GM18907 (cell line): ENCODE data around the gene SERPING1.

Experiments
- ATAC-seq: cut with Tn5 transposase; IDR thresholded peaks from one replicate; pipeline ENCODE4 v1.9.1; 2021; ENCODE audit warnings: mild to moderate bottlenecking, moderate library complexity; ENCODE audit not compliant: unreplicated experiment

Gene SERPING1

DNA sequence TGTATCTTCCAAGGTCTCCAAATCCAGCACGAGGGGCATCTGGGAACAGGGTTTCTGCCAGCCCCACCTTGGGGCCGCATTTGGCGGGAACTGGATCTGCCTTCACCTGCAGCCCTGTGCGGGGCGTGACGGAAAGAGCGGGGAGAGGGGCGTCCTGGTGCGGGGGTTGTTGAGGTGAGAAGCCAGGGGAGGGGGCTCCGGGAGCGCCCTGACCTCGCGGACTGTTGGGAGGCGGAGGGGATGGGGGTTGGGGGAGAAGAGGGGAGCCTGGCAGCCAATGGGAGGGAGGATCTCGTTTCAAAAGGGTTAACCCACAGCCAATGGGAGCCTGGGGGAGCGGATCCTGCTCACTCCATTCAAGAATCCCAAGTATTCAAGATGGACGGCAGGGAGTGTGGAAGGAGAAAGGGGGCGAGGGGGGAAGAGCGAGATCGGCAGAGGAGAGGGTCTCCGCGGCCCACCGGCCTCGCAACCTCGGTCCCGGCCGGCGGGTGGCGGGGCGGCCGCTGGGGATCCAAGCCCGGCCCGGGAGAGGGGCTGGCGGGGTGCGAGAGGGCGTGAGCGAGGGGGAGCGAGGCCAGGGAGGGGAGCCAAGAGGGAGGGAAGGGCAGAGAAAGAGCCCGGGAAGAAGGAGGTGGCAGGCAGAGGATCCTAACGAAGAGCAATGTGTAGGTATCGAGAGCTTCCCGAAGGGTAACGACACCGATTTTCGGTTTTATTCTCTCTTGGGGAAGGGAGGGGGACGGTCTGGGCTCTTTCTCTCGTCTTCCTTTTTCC is 40.7 kb downstream of the SERPING1 start:
- ATAC-seq, result no peak

DNA sequence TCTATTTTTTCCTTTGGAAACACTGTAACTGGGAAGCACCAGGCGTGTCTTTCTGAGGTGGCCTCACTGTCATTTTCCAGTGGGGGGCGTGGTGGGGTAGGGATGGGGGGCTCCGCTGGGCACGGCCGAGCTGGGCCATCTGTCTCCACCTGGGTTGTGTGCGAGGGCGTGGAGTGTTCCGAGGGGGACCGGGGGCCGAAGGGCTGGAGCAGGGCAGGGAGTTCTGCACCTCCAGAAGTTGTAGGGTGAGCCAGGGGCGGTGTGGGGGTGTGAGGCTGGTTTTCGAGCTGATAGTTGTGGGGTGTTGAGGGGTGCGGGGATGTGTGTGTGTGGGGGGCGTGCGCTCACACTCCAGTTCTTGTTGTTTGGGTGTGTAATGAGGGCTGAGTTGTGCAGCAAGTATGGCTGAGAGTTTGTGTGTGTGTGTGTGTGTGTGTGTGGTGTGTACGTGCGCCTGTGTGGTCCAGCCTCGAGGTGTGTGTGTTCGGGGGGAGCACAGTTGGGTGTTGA is 41.4 kb downstream of the SERPING1 start:
- no peak for ATAC-seq

DNA sequence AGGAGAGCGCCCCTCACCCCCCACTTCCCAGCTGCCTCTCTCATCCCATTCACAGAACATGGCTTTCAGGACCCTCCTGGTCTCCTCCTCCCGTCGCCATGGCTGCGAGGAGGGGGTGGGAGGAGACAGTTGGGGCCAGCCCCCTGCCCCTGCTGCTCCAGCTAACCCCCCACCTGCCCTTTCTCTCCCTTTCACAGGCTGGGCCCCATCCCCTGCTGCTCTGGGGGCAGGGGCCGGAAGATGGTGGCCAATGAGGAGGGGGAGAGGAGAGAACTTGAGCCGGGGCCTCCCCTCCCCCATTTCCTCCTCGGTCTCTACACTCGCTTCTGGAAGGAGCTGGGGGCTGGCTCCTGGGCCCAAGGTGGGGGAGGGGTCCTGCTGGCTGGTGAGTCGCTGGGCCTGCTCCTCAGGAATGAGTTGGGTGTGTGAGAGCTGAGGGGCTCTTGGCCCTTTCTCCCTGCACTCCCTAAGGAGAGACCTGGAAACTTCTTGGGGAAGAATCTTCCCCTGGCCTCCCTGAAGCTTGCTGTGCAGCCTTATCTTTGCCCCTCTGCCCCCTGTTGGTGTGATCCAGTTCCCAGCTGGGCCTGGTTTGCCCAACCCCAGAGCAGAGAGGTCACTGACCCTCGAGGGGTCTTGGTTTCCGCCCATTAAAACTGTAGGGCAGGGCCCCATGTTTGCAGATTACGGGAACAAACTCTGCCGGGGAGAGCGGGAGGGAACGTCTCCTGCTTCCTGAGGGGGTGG is 42.0 kb downstream of the SERPING1 start:
- no peak for ATAC-seq

DNA sequence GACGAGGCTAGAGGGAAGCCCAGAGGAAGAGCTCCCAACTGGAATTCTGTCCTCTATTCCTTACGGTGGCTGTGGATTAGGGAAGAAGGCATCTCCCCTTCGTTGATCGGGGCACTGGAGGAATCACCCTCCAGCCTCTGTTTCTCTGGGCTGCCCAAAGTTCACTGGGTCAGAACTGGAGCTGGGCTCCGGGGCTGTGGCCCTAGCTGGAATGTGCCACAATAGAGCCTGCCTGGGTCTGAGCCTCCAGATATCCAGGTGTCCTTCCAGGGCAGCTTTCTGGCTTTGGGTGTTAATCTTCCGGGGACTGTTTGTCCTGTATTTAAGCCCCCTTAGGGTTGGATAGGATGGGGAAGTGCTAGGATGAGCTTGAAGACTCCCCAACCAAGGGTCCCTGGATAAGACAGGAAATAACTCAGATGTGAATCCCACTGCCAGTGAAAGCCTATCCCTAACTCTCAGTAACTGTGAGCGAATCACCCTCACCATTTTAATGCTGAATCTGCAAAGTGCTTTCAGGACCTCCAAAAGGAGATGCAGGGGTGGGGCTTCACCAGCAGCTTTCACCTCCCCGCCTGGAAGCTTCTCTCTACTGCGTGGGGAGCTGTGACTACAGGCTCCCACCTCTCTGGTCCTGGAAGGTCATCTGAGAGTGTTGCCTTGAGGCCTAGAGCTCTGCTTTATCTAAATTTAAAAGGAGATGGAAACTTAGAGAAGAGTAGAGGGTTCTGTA is 42.7 kb downstream of the SERPING1 start:
- no peak for ATAC-seq

DNA sequence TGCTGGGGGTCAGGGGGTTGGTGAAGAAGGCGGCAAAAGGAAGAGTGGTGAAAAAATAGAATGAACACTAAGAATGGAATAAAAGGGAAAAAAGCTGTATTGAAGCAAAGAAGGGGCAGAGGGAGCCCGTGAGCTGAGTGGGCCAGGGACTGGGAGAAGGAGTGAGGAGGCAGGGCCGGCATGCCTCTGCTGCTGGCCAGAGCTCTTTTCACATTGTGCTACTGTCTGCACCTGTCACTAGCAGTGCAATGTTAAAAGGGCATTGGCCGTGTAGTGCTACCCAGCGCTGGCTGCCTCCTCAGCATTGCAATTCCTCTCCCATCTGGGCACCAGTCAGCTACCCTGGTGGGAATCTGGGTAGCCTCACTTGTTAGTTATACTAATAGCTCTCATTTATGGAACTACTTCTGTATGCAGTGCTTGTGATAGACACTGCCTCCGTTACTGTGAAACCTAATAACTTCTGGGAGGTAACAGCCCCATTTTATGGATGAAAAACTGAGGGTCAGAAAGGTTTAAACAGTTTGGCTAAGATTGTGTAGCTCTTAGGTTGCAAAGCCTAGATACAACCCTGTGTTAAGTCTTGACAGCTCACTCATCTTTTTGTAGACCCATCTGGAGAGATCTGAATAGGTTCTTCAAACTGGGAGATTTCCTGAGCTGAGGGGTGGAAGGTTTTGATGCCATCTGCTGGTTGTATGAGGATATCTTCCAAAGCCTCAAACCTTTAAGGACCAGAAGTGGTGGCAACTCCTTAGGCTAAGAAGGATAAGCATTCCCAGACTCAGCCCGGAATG is 43.7 kb downstream of the SERPING1 start:
- ATAC-seq, result peak; percentile 25

DNA sequence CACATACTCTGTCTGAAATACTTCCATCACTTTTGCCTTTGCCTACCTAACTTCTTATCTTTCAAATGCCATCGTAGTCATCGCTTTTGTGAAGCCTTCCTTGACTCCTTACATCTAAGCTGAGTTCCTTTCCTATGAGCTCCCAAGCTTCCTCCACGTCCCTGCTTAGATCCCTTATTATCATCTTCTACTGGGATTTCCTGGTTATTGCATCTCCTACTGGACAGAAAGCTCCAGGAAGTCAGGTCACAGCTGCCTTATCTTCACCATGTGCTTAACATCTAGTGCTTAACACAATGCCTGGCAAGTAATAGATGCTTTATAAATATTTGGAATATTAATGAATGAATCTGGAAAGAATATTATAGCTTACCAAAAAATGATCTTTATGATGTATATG is 46.3 kb downstream of the SERPING1 start:
- ATAC-seq, result no peak

DNA sequence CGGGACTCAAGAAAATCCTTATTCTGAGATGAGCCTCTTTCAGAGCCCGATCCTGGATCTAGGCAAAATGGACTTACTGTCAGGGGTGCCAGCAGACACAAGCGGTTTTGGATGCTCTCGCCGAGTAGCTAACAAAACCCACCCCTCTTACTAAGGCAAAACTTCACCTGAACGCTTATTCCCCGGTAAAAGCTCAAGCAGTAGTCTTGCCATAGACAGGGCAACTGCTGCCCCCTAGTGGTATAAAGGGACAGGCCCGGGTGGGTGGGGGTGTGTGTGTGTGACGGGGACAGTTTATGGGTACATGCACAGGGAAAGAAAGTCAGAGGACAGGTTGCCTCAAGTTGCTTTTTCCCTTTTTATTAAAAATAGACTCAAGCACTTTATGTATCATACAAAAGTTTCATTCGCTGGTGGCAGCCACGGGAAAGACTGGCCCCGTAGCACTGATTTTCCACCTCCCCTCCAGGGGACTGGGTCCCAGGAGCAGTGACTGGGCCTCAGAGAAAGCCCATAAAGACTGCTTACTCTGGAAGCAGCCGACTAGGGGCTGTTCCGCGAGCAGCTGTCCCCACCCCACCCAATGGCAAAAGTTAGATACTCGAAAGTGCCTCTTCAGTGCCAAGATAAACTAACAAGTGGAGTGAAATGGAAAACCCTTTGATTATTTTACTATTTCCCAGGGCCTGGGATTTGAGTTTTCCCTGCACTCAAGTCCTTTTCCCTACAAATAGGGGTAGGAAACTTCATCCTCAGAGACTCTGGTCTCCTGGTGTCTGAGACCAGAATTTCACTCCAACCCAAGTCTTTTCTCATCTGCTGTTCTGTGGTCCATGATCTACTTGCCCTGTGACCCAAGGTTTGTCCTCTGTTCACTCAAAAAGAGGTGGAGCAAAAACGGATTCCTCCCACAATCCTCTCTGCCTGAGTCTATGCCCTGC is 47.5 kb downstream of the SERPING1 start:
- ATAC-seq, result peak; percentile 56

DNA sequence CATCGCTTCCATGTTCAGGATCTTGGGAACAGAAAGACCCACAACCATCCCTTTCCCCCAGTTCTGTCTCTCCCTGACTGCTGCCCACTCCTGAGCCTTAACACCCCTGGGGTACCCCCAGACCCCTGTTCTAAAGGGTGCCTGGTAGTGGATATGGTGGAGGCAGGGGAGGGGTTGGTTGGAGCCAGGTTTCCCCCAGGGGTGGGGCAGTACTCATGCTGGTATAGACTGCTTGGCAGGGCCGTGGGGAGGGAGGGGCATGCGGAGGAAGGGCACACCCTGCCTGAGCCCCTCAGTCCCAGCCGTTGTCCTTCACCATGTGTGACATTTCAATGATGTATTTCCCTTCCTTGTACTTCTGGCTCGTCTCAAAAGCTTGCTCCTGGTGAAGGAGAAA is 48.2 kb downstream of the SERPING1 start:
- ATAC-seq, result no peak

DNA sequence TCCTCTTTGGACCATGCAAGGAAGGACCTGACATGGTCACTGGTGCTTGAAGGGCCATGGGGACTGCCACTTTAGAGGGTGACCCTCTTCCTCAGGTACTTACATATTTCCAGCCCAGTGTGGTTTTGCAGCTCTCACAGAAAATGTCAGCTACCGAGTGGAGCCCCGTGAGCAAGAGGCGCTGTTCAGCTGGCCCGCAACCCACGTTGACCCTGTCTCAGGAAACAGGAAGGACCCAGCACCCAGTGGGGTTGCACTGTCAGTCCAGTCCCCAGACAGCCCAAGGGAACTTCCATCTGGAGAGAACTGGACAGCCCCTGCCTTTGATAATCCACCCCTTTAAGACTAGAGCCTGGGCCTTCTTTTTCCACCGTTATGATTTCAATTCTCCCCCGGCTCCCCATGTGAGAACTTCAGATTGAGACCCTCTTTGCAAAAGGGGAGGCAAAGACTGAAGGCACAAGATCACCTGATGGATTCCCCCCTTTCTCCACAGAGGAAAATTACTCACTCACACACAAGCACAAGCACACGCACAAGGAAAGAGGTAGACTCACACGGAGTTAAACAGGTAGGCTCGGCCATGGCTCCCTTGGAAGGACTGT is 48.8 kb downstream of the SERPING1 start:
- no peak for ATAC-seq

DNA sequence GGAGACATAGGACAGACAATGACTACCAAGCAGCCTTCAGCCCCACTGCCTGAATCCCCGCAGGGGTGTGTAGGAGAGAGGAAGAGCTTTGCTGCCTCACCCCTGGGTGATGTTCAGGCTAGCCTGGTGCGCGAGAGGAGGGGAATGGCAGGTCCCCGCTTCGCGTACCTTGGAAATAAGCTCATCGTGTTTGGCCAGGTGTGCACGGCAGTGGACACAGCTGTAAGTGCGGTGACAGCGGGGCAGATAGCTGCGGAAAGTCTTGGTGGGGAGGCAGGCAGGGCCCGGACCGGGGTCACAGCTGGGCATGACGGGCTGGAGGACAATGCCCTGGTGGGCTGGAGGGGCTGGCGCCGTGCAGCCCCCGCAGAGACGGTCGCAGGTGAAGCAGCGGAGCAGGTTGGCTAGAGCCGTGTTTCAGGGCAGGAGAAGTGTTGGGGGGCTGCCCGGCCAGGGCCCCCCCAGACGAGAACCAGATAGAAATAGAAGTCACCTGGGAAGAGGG is 49.4 kb downstream of the SERPING1 start:
- ATAC-seq, result no peak

DNA sequence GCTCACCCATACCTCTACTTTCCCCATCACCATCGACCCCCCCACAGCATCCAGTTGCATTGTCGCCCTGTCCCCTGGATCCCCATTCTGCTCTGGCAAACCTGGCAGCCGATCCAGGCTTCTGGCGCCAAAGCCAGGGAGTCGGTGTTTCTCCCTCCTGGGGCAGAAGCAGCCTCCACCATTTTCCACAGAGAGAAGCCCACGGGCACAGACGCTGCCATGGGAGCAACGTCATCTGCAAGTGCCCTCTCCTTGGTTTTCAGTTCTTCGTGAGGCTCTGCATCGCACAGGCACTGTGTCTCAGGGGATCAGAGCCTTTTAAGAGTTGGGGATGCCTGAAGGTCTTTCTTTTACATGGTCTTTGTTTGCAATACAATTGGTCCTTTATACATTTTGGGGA is 49.9 kb downstream of the SERPING1 start:
- no peak for ATAC-seq

DNA sequence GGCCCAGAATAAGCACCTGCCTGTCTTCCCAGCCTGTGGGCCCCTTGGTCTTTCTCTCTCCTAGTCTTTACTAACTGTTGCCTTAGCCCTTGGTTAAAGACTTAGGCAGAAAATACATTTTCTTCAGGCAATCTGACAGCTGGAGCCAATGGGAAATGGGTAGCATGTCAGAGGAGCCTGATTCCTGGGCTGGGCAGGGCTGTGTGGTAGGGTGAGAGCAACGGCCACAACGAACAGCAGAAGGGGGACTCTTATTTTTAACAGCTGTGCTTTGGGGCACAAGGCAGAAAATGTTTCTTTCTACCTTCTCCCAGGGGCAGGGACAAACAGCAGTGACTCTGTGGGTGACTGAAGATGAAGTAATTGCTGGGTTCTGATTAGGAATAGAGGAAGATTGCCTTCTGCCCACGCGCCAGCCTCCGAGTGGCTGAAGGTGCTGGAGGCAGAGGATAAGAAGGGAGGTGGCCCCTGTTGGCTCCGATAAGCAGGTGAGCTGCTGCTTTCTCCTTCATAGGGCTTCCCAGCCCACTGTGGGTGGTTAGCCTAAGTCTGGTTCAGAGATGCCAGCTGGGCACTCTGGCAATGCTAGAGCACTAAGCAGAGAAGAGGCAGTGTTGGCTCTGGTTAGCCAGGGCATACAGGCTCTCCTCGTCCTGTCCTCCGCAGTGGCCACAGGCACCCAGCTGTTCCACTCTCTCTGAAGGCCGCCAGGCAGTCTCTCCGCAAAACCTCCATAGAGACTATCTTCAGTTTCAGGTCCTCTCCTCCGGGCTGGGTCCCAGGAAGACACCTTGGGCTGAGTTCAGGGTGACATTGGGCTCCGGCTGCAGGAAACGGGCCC is 50.7 kb downstream of the SERPING1 start:
- no peak for ATAC-seq

DNA sequence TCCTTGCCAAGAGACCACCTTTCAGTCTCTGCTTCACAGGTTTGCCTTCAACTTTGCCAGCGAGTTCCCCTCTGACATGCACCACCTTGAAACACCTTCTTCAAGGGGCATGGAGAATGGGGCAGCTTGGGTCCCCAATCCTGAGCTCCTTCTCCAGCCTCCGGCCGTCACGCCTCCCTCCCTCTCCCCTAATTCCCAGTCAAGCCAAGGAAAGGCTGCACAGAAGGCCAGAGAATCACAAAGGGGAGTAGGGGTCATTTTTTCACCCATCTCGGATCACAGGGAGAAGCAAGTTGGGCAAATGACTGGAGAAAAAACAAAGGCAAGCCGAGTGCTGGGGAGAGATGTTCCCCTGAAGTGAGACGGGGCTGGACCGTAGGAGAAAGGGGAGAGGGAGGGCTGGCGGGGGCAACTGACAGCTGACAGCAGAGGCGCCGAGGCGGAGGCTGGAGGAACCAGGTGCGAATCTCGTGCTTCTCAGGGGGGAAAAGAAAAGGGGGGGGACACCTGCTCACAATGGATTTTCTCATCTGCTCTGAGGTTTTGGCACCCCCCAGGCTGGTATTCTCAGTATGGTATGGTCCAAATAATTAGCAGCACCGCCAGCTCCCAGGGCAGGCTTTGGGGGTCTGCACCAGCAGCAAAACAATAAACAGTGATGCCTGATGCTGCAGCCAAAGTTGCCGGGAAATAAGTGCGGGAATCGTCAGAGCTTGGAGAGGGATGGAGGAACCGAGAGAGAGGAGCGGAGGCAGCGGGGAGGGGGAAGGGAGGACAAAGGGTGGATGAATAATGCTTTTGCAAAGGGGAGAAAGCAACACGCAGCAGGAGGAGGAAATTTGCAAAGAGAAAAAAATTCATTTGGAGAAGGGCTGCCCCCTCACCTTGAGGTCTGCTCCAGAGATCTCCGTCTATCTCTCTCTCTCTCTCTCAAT is 51.6 kb downstream of the SERPING1 start:
- ATAC-seq, result no peak

DNA sequence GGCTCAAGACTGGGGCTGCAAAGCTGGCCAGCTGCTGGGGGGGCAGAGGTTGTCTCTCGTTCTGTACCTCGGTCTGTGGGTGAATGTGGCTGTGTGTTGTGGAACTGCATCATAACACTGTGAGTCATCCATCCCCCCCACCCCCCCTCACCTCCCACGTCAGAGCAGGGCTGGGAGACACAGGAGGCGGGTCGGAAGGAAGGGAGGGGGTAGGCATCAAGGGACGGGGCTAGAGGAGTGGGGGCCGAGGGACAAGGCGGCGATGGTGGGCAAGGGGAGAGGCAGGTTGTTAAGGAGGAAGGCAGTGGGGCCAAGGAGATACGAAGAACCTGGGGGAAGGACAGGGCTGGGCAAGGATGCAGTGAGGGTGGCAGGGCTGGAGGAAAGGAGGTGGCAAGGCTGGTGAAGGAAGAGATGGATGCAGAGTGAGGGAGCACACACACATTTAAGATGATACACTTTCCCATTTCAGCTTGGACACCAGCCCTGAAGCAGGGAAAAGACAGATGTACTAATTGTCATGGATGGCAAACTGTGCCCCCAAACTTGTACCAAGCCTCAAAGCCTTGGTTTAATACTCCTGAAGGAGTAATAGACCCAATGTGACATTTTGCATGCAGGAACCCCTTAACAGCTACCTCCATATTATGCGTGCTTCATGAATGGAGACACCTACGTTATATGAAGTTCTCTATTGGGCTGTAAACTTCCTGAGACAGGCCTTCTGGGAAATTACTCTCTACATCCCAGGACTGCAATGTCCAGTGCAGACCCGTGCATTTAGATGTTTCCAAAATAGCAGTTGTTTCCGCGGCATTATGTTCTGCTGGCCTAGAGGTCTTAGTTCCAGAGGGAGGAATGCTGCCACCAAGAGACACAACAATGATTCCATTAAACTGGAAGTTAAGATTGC is 52.6 kb downstream of the SERPING1 start, which contains the start of gene YPEL4:
TSS of gene YPEL4 (minus strand) at position 87 of the 913 bp plus-strand sequence. CDS start 2,805 bp downstream, outside the sequence.
- no peak for ATAC-seq

DNA sequence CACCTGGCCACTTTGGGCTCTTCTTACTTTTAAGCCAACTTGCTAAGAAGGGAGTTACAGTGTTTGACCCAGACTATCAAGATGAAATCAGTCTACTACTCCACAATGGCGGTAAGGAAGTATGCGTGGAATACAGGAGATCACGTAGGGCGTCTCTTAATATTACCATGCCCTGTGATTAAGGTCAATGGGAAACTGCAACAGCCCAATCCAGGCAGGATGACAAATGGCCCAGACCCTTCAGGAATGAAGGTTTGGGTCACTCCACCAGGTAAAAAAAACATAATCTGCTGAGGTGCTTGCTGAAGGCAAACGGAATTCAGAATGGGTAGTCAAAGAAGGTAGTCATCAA is 53.2 kb downstream of the SERPING1 start:
- ATAC-seq, result no peak

DNA sequence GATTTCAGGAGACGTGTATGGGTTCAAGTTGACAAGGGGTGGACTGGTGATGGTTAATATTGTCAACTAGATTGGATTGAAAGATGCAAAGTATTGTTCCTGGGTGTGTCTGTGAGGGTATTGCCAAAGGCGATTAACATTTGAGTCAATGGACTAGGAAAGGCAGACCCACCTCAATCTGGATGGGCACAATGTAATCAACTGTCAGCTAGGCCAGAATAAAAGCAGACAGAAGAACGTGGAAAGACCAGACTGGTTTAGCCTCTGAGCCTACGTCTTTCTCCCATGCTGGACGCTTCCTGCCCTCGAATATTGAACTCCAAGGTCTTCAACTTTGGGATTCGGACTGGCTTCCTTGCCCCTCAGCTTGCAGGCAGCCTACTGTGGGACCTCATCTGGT is 53.9 kb downstream of the SERPING1 start:
- no peak for ATAC-seq
